HG03469 (cell line): ENCODE measurements around the gene HOXD8.

Experiments
- ATAC-seq: cut with Tn5 transposase; IDR thresholded peaks from one replicate; pipeline ENCODE4 v1.9.1; 2021; ENCODE audit warnings: mild to moderate bottlenecking, moderate library complexity, moderate number of reproducible peaks; ENCODE audit not compliant: unreplicated experiment

Gene HOXD8

GRCh38 chr2:176128172-176128981 is 1.1 kb upstream of the HOXD8 start:
- no peak for ATAC-seq

- ATAC-seq, result no peak
These were observed 275 bp downstream of the HOXD8 start for GRCh38 chr2:176129813-176130146.

- ATAC-seq, result no peak
These were observed 847 bp downstream of the HOXD8 start for GRCh38 chr2:176130147-176130956.

GRCh38 chr2:176130957-176131847 is 1.7 kb downstream of the HOXD8 start:
- ATAC-seq, result no peak

- no peak for ATAC-seq
These were observed 2.3 kb downstream of the HOXD8 start for GRCh38 chr2:176131848-176132158.

GRCh38 chr2:176132205-176133171 is 3.0 kb downstream of the HOXD8 start:
- ATAC-seq, result no peak

- no peak for ATAC-seq
These were observed 3.9 kb downstream of the HOXD8 start for GRCh38 chr2:176133389-176133788.

GRCh38 chr2:176134035-176134434 is 4.5 kb downstream of the HOXD8 start:
- ATAC-seq, result no peak

- no peak for ATAC-seq
These were observed 5.5 kb downstream of the HOXD8 start for GRCh38 chr2:176135035-176135440.

GRCh38 chr2:176136374-176137251 is 7.1 kb downstream of the HOXD8 start:
- ATAC-seq, result no peak

- ATAC-seq, result no peak
These were observed 7.7 kb downstream of the HOXD8 start for GRCh38 chr2:176137252-176137580.

GRCh38 chr2:176137906-176138305 is 8.4 kb downstream of the HOXD8 start:
- ATAC-seq, result no peak

- ATAC-seq, result no peak
These were observed 9.0 kb downstream of the HOXD8 start for GRCh38 chr2:176138526-176138922.

GRCh38 chr2:176138923-176139660 is 9.6 kb downstream of the HOXD8 start:
- no peak for ATAC-seq

GRCh38 chr2:176139661-176140512 is 10.4 kb downstream of the HOXD8 start:
- ATAC-seq, result no peak

GRCh38 chr2:176140513-176141317 is 11.2 kb downstream of the HOXD8 start:
- ATAC-seq, result no peak

- no peak for ATAC-seq
These were observed 12.8 kb downstream of the HOXD8 start for GRCh38 chr2:176142281-176142680.
